LNCaP clone FGC (cell line): ENCODE data around the gene MINAR1.
A peak's percentile ranks its signal among the peaks of the same experiment; 100 is the strongest.

Source experiments
- DNase-seq: peaks from one replicate; pipeline ENCODE4 v3.0.0-alpha.2; 2011; ENCODE audit warnings: low read depth
- H3K4me3 ChIP-seq: 2 replicates; pipeline ENCODE4 v1.5.1; 2011; ENCODE audit warnings: mild to moderate bottlenecking, low read depth, low read length, control low read depth
- CTCF ChIP-seq: IDR thresholded peaks from 2 replicates; pipeline ENCODE4 v1.5.1; 2012; ENCODE audit warnings: mild to moderate bottlenecking; ENCODE audit not compliant: control insufficient read depth, insufficient read depth; ENCODE audit errors: extremely low read depth

MINAR1 gene

GRCh38 chr15:79432345-79433275, 474 bp downstream of the MINAR1 start:
- no peak for DNase-seq
- no peak for TF ChIP-seq CTCF
- H3K4me3 ChIP-seq = peak overlapping the region; percentile 47

GRCh38 chr15:79433276-79433990, 1.3 kb downstream of the MINAR1 start:
- DNase-seq = no peak

GRCh38 chr15:79434361-79434760, 2.2 kb downstream of the MINAR1 start:
- H3K4me3 ChIP-seq = no peak overlapping the region
- DNase-seq = no peak
- no peak for TF ChIP-seq CTCF

More at GRCh38 chr15:79433276-79433990, 1.3 kb downstream of the MINAR1 start:
- no peak overlapping the region for H3K4me3 ChIP-seq
- TF ChIP-seq CTCF = no peak

- H3K4me3 ChIP-seq = no peak overlapping the region
- TF ChIP-seq CTCF = no peak
- DNase-seq = no peak
Measured at GRCh38 chr15:79436037-79436780, 4.1 kb downstream of the MINAR1 start.

GRCh38 chr15:79437275-79438000, 5.3 kb downstream of the MINAR1 start:
- TF ChIP-seq CTCF = no peak
- no peak overlapping the region for H3K4me3 ChIP-seq
- no peak for DNase-seq

GRCh38 chr15:79439236-79439635, 7.1 kb downstream of the MINAR1 start:
- no peak overlapping the region for H3K4me3 ChIP-seq
- no peak for TF ChIP-seq CTCF
- DNase-seq = no peak
